Measurements from ENCODE around the gene CTXND1.

Gene CTXND1

DNA sequence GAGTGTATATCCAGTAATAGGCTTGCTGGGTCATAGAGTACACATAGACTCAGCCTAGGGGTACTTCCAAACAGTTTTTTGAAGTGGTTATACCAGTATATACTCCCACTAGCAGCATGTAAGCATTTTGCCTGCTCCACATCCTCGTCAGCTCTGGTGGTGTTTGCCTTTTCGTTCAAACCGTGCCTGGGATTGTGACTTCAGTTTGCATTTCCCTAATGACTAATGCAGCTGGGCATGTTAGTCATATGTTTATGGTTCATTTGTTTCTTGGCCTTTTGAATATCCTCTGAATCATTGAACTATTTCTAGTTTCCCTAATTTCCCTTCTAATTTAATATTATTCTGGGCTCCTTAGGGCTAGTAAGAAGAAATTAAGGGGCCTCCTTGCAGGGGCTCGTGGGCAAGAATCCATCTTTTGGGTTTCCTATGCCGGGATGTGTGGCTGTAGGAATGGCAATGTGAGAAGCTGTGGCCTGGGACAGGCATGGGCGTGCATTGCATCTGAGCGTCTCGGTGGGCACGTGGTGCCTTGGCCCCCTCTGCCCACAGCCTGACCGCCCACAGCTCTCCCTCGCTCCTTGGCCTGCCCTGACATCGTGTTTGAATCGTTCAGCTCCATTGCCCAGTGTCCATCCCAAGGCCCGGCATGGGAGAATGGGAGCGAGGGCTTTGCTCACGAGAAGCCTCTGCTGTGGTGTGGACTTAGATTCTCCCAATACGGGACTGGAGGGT is 72.8 kb downstream of the CTXND1 start:
- no peak for DNase-seq

DNA sequence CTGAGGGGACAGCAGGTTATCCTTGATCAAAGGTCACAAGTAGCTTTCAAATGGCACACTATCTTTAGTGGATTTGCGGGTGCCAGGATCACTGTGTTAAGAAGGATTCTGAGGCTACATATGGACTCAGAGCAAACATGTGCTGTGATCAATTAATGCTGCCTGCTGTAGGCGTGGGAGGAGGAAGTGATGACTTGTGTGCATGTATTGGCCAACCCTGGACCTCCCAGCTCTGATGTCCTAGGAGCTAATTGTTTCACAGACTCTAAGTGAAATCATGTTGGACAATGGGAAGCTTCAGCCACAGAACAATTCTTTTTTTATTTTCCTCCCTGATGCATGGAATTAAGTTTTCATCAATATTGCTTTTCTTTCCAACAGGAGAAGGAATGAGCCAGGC is 74.9 kb downstream of the CTXND1 start:
- DNase-seq: no peak

DNA sequence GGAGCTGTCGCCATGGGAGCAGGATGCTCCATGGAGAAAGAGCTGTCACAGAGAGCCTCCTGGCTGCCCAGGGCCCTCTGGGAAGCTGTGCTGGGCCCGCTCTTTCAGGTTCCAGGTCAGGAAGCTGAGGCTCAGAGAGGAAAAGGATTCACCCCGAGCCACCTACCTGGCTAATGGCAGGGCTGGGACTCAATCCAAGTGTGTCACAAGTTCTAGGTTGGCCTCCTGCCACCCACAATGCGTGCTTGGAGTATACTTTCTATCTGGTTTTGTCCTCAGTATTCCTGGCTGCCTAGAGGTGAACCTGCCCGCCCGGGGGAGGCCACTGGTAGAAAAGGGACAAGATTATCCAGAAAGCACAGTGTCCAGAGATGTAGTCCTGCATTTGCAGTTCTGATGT is 75.6 kb downstream of the CTXND1 start:
- DNase-seq: no peak

- DNase-seq: no peak
These were observed 76.6 kb downstream of the CTXND1 start for GRCh38 chr15:80175436-80175835.

DNA sequence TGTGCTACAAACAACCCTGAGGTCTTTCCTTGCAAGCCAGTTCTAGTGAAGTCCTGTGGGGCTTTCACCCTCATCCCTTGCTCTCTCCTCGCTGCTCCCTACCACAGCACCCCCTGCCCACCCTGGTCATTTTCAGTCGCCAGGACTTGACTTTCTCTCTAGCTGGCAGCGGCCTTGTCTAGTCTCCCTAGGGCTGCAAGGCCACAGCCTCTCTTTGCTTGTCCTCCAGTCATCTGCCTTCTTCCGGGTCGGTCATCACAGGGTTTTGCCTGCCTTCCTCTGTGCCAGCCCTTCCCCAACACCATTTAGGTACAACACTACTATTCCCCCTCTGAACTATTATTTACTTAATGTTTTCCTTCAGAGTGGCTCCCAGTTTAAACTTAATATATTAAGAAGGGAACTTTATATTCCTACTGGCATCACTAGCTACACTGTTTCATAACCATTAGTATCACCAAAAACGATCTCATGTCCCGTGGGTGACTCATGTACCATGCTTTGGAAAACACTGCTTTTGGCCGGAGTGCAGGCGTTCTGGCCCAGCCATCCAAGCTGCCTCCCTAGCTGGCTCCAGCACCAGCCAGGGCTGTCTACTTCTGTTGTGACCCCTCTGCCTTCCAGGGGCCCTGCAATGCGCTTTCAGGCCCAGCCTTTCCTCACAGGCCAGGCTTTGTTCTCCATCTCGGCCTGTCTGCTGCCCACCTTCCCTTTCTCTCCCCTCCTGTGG is 77.8 kb downstream of the CTXND1 start:
- DNase-seq: no peak

- DNase-seq: peak; percentile 44 to 57
These were observed 78.8 kb downstream of the CTXND1 start for GRCh38 chr15:80173022-80173759.

GRCh38 chr15:80172401-80172800 is 79.6 kb downstream of the CTXND1 start:
- DNase-seq: no peak

DNA sequence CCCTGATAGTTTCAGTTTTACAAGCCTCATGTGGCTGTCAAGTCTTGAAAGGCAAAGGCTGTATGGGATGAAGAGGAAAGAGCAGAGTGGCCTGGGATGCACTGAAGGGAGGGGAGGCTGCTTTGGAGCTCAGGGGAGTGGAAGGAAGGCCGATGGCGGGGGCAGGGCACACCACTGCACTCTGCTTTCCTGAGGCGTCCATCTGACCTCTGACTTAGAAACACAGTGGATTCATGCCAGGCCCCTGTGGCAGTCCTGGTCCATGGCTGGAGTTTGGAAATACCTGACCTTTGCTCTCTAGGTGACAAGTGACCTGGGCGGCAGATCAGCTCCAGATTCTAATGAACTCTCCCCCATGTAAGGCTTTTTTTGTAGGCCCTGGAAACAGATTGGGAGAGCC is 80.2 kb downstream of the CTXND1 start:
- no peak for DNase-seq

DNA sequence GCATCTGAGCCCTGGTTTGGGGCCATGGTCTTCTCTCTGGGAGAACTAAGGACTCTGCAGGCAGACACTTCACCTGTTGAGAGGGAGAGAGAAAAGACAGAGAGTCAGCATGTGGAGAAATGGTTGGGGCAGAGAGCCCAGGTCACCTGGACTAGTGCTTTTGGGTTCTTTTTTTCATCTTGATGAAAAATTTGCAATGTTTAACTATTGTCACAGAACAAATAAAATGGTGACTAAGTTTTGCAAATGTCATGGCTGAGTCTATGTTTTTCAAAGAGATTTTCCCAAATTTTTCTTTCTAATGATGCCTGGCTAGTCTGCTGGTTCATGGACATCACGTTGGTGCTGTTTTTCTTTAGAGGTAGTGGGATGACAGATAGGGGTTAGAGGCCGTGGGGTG is 81.4 kb downstream of the CTXND1 start:
- no peak for DNase-seq

DNA sequence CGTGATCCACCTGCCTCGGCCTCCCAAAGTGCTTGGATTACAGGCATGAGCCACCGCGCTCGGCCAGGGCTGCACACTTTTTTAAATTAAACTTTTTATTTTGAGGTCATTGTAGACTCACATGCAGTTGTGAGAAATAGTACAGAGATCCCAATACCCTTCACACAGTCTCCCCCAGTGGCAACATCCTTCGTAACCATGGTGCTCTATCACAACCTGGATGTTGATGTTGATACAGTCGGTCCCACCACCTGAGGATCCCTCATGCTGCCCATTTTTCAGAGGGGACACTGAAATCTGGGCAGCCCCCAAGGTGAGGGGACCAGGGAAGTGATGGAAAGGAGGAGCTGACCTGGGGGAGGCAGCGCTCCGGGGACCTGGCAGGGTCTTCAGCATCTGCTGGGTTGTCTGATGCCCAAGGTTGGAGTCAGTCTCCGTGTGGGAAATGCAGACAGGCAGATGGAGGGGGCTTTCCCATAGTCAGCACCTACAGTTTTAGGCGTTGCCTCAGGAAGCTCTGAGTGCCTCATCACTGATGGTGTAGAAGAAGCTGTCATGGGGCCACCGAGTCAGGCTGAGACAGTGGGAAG is 82.2 kb downstream of the CTXND1 start:
- no peak for DNase-seq

DNA sequence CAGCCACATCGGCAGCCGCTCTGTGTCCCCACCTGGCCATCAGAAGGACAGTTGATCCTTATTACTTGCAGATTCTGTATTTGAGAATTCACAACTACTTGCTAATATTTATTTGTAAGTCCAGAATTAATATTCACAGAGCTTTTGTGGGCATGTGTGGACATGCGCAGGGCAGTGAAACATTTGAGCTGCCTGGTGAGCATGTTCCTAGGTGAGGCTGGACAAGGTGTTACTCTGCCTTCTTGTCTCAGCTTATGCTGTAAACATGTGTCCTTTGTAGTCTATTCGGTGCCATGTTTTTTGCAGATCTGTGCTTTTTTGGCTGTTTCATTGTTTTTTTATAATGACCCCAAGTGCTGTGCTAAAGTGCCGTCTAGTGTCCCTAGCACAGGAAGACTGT is 83.6 kb downstream of the CTXND1 start:
- DNase-seq: no peak

- no peak for DNase-seq
These were observed 84.1 kb downstream of the CTXND1 start for GRCh38 chr15:80167936-80168335.

DNA sequence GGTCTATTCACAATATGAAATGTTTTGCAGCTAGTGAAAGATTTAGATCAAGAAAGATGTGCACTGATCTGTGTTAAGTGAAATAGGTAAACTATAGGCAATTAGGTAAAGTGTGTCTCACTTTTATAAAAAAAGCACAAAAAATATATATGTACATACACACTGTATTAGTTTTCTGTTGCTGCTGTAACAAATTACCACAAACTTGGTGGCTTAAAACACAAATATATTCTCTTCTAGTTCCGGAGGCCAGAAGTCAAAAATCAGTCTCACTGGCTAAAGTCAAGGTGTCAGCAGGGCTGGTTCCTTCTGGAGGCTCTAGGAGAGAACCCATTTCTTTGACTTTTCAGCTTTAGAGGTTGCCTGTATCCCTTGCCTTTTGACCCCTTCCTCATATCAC is 88.1 kb downstream of the CTXND1 start:
- no peak for DNase-seq

GRCh38 chr15:80163217-80163616 is 88.8 kb downstream of the CTXND1 start:
- DNase-seq: no peak

DNA sequence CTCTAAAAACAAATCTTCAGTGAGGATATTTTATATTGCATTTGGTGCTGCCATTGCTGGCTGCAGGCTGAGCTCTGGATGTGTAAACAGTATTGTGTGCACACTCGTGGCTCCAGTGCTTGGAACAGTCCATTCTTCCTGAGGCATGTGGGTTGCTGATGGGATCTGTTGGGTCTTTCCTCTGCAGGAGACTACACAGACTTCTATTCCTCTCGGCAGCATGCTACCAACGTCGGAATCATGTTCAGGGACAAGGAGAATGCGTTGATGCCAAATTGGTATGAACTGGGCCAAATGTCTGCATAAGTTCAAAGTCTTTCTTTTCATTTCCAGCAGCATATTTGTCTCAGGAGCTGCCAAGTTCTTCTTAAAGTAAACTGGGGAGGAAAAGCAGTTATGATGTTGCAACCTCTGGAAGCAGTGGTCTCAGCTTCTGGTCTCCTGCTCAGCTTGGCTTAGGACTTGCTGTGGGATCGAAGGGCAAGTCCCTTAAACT is 89.9 kb downstream of the CTXND1 start:
- DNase-seq: no peak

- DNase-seq: no peak
These were observed 90.5 kb downstream of the CTXND1 start for GRCh38 chr15:80161468-80162016.

GRCh38 chr15:80160570-80161156 is 91.3 kb downstream of the CTXND1 start:
- DNase-seq: peak; percentile 33

GRCh38 chr15:80159811-80160569 is 92.0 kb downstream of the CTXND1 start:
- no peak for DNase-seq

- no peak for DNase-seq
These were observed 92.7 kb downstream of the CTXND1 start for GRCh38 chr15:80159301-80159700.

DNA sequence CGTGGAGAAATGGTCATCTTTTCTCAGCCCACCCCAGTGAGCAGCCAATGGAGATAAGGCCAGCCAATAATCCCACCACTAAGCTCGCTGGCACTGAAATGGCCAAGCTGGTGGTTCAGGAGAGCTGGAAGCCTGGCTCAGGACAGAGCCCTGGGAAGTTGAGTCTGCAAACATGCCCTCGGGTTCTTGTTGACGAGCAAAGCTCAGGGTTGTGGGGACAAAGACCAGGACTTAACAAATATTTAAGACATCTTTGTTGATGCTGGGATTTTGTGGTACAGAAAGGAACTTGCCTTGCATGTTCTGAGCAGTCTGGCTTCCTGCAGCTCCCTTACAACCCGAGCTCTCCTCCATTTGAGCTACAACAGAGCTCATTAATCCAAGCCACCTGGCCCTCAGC is 94.8 kb downstream of the CTXND1 start:
- DNase-seq: no peak

- no peak for DNase-seq
These were observed 95.8 kb downstream of the CTXND1 start for GRCh38 chr15:80156176-80156720.
